HTR-8/SVneo (cell line): ENCODE results near the gene TRPC6.
A peak's percentile ranks its signal among the peaks of the same experiment; 100 is the strongest.

ENCODE experiments used
- DNase-seq: peaks from one replicate; pipeline ENCODE4 v3.0.0; 2011; ENCODE audit warnings: low spot score, mixed read lengths; ENCODE audit not compliant: insufficient read length
- FAIRE-seq: peaks from 2 replicates; lab custom pipeline; 2011; peaks lifted over from hg19 to GRCh38; lab: Jason Lieb, UNC

The TRPC6 gene

DNA sequence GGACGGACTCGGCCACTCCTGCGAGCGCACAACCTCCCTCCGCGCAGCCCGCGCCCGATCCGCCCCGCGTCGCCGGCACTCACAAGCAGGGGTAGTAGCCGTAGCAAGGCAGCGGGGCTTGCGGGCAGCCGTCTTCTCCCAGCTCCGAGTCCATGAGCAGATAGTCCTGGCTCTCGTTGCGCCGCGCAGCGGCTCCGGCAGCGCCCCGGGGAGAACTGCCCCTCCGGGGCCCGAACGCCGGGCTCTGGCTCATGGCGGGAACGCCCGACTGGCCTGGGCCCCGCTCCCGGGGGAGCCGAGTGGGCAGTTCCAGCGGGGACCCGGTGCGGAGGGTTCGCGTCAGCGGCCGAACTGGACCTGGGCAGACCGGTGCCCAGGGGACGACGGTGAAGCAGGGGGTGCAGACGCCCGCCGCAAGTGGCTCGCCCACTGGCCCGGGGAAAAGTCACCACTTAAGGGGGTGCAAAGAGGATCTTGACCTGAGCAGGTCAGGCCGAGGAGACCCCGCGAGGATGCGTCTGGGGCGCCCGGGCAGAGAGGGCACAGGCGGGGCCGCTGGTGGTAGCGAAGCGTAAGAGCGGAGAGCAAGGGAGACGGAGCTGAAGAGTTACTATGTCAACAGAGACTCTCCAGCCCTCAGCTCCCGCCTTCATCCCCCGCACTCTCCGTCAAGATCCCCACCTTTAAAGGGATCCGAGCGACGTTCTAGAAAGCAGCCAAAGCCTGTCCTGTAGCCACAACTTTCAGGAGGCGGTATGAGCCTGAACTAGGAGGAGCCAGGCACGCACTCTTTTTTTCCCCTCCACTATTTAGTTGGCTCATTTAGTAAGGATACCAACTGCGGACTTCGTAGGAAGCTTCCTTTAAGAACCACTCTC is at the start of gene TRPC6:
Gene TRPC6 (minus strand): TSS at position 757 of the 878 bp plus-strand sequence. CDS start 504 bp downstream, at position 253.
- DNase-seq (peak; percentile 20), FAIRE-seq (peak; percentile 20)

DNA sequence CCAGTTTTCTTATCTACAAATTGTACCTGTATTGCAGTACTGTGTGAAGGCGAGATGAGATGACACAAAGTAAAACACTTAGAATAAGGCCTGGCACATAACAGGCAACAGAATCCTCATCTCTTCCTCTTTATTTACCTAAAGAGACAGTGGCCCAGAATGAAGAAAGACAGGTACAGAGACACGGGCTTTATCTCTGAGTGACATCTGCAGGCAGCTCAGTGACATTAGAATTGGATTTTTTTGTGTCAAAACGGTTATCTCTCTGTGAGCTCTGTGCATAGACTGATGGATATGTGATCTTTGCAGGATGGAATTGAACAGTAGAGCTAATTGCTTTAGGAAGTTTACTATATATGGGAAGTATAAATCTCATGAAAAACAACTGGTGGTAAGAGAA is 36.2 kb upstream of the TRPC6 start:
- DNase-seq (no peak), FAIRE-seq (no peak)

DNA sequence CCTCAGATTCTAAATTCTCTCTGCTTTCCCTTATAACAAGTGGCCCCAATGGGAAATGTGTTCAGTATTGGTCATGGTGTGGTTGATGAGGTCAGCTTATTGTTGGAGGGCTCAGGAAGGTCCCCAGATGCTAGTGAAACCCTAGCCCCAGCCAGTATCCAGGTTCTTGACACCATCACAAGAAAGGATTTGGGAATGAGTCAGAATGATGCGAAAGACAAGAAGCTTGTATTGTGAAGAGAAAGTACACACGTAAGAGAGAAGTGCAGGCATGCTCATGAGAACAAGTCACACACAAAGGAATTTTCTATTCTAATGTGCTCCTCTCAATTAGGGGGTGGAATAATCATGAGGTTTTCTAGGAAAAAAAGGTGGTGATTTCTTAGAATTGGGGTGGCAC is 34.9 kb upstream of the TRPC6 start:
- DNase-seq (peak; percentile 8), FAIRE-seq (peak; percentile 63)

DNA sequence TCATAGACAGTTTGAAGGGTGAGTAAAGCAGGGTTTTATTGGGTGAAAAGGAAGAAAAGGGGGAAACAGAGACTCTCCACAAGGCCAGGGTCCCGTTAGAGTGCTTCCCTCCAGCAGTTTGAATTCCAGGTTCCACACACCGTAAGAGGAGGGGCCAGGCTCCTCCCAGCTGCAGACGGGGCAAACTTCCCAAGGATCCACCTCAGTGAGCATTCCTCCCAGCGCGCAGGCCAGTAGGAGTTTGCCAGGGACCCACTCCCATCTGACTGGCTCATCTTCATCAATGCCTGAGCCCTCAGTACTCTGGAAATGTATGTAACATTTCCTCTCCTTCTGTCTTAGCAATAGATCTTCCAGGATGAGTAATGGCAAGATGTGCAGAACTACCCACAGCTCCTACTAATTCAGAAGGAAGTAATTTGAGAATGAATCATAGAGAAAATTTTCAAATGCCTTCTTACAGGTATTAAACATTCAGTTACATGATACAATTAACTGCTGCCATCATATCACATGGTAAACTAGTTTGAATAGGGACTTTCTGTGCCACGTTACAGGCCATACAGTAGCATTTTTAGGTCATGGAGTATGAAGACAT is 34.0 kb upstream of the TRPC6 start:
- FAIRE-seq (peak; percentile 57), DNase-seq (peak; percentile 19)

DNA sequence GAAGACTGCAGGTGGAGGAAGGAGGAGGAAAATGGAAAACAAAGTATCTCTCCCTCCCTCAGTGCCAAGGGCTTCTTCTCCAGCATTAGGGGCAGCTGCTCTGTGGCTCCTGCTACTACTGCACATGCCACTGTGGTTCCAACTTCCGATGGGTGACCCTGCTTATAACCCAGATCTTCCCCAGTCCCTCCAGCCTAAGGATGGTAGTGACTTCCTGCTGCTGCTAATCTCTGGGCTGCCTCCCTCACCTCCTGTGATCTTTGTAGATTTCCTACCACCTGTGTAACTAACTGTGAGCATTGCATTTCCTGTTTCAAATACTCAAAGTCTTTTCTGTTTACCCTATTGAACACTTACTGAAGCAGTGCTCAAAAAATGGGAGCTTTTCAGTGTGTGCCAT is 28.7 kb upstream of the TRPC6 start:
- FAIRE-seq (peak; percentile 28), DNase-seq (no peak)

DNA sequence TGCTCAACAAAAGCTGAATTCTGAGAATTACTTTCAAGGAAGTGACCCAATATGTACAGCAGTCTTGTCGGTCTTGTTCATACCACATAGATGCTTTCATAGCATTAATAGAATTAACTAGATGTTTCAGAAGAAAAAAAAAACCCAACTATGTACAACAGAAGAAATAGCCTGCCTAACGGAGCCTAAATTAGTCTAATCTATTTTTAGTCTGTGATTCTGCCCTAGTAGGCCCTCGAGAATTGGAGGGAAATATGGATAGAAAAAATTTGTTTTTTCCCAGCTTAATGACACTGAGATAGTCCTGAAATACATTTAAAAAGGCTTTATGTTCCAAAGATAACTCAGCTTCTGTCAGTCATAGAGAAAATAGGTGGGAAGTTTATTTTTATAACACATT is 17.1 kb upstream of the TRPC6 start:
- DNase-seq (no peak), FAIRE-seq (no peak)

DNA sequence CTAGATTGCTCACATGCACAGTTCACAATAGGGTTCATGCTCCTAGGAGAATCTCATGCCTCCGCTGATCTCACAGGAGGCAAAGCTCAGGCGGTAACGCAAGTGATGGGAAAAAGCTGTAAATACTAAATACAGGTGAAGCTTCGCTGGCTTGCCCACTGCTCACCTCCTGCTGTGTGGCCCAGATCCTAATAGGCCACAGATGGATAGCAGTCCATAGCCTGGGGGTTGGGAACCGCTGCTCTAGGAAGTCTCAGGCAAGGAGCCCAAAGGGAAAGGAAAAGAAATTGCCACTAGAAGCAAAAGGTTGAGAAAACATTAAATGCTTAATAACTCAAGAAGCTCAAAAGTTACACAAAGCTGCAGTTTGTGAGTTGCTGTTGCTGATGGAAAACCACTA is 3.2 kb upstream of the TRPC6 start:
- FAIRE-seq, result no peak
- no peak for DNase-seq

DNA sequence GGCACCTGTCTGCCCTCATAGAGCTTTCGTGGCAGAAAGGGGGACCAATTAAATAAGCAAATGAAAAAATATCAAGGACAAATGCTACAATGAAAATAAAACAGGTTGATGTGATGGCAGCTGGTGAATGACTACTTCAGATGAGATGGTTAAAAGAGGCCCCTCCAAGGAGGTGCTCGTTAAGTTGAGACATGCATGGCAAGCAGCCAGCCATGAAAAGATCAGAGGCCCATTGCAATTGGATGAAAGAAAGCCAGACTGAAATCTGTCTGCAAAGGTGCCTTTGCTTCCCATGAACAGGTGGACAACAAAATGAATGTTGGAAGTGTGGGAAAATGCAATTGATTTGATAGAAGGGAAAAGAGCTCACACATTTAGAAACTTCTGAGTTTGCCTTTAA is 848 bp upstream of the TRPC6 start:
- FAIRE-seq, result peak; percentile 26

DNA sequence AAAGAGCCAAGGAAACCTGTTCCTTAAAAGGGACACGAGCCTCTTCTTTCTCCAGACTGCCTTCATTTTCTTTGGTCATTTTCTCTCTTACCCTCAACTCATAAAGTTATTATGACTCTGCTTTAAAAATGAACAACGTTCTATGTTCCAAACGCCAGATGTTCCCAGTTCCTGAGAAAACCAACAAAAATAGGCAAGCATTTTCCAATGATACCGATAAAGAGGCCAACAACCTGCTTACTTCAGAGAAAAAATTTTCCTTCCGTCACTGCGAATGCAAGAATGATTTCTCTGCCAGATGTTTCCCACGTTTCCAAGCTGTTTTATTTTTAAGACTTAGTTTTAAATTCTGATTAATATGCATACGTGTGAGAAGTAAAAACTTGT is 315 bp upstream of the TRPC6 start:
- DNase-seq (no peak), FAIRE-seq (no peak)

More for the DNA sequence above, 848 bp upstream of the TRPC6 start:
- DNase-seq, result no peak

DNA sequence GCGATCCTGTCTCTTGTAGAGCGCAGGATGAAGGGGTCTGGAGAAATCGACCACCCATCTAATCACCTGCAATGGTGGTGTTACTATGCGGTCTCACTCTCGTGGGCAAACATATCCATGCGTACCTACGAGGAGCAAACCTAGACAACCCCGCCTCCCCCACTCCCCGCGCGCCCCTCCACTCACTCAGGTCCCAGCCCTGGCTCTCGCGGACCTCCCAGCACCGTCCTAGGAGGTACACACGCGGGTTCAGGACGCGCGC is 887 bp downstream of the TRPC6 start:
- FAIRE-seq (peak; percentile 82), DNase-seq (peak; percentile 5)

DNA sequence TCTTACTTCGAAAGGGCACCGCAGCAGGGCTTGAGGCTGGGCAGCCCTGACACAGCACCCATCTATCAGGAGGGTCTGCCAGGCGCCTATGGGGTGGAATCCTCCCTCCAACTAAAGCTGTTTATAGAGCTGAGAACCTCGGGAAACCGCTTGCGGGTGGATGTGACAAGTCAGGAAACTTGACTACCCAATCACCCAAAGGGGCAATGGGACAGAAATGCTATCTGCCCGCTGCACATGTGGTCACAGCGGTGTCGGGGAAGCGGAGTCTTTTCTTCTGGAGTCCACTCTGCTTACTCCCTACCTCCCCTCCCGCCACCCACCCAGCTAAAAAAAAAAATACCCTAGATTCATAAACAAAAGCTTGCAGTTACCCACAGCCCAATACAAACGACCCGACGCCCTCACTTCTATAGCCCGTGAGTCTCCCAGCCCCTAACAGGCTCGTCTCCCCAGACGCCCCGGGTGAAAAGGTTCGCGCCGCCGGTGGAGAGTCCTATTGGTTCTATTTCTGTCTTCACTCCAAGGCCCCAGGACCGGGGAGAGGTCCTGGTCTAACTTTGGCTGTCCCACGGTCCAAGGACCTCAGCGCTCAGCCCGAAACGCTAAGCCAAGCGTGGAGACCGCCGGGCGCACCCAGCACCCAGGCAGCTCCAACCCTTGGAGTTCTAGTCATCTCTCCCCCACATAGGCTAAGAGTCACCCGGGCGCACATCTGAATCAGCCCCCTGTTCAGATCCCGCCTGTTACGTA is 1.4 kb downstream of the TRPC6 start:
- FAIRE-seq, result no peak
- peak; percentile 9 for DNase-seq

DNA sequence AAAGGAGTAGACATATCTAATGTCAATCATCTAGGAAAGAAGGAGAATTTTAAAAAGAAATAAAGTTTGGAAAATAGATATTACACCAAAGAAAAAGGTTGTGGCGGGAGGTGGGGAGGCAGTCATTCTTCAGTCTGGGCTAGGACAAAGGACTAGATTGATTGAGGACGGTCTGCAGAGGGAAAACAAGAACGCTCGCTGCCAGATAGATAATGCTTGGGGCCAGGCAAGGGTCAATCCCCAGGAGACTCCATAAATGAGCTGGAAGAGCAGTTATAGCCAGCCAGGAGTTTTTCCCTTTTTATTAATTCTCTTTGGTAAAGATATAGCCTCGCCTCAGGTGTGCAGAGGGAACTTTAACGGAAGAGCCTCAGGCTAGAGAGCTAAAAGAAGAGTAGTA is 6.3 kb downstream of the TRPC6 start:
- DNase-seq, result no peak
- FAIRE-seq, result no peak

DNA sequence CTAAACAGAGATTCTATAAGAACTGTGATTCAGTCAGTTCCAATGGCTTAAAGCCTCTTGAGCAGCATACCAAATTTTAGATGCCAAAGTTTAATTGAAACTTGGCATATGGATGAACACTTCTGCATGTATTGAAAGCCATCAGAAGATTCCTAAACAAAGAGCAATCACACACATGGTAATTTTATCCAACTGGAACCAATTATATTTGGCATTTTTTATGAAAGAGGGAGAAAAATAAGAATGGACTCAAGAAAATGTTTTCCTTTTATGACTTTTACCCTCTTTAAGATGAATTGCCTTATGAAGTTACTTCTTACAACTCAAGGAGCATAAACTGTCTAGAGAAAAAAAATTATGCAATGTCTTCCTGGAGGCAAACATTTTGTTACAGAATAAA is 7.4 kb downstream of the TRPC6 start:
- no peak for DNase-seq
- no peak for FAIRE-seq

DNA sequence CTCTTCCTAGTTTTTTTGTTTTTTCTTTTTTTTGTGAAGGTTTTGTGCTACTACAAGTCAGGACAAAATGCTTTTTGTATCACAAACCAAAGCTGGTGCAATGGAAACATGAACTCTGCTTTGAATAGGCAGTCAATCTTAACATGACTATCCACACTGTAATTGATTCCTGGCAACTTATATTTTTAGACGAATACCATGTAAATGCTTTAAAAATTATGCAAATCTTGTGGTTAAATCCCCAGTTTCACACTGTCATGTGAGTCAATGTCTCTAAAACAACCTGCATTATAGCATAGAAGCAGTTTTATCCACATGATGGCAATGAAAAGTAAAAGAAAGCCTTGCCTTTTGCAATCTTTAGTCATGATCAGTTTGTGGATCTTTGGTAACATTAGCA is 8.9 kb downstream of the TRPC6 start:
- FAIRE-seq (no peak), DNase-seq (no peak)

DNA sequence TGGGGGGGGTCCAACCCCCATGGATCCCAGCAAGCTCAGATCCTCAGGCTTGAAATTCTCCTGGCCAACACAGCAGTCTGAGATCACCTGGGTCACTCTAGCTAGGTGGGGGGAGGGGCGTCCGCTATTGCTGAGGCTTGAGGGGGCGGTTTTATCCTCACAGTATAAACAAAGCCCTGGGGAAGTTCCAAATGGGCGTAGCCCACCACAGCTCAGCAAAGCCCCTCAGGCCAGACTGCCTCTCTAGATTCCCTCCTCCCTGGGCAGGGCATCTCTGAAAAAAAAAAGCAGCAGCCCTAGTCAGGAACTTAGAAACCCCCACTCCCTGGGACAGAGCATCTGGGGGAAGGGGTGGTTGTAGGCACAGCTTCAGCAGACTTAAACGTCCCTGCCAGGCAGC is 16.7 kb downstream of the TRPC6 start:
- no peak for DNase-seq
- no peak for FAIRE-seq

DNA sequence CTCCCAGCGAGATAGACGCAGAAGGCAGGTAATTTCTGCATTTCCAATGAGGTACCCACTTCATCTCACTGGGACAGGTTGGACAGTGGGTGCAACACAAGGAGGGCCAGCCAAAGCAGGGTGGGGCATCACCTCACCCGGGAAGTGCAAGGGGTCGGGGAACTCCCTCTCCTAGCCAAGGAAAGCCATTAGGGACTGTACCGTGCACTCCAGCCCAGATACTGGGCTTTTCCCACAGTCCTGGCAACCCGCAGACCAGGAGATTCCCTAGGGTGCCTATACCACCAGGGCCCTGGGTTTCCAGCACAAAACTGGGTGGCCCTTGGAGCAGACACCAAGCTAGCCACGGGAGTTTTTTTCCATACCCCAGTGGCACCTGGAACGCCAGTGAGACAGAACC is 17.2 kb downstream of the TRPC6 start:
- DNase-seq (no peak), FAIRE-seq (no peak)

DNA sequence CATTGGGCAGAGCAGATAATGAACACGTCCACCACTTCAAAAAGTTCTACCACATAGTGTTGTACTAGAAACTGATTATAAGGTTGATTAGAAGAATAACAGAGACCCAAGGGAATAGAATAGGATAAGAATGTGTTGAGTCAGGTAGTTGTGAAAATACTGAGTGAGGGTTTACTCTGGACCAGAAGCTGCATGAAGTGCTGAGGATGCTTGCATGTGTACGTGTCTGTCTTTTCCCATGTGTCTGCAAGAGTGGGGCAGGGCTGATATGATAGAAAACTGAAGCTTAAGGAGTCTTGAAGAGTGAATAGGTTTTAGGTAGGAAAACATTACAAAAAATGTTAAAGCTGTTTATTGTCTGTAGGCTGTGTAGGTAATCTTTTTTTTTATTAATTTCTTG is 20.6 kb downstream of the TRPC6 start:
- FAIRE-seq, result peak; percentile 68
- DNase-seq, result no peak

DNA sequence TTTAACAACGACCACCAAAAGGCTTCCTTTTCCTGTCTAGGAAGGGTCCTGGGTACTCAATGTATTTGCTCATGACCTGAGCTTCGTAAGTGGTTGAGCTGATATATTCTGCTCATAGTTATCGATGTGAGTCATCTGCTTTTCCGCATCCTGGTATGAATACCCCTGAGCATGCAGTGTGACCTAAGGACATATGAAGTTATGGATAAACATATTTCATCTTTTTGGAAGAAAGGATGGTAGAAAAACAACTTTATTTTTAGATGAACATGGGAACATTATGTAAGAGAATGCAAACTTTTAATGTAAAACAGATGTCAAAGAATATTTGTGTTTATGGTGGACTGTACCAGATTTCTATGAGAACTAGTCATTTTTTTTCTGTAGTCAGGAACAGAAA is 28.4 kb downstream of the TRPC6 start:
- FAIRE-seq (peak; percentile 51), DNase-seq (no peak)

DNA sequence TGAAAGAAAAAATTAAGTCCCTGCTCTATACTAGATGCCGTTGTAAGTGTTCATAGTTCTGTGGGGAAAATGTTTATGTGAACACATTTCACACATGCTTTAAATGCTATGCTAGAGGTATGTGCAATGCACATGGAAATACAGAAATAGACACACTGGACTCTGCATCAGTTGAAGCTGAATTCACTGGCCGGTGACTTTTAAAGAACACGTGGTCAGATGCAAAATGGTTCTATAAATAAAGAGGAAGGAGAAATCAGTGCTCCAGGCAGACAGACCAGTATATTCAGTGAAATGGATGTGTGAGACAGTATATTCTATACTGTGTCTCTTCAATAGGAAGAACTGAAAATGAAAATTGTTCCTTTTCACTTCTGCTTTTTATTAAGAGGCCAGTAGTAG is 29.9 kb downstream of the TRPC6 start:
- DNase-seq (no peak), FAIRE-seq (peak; percentile 46)

DNA sequence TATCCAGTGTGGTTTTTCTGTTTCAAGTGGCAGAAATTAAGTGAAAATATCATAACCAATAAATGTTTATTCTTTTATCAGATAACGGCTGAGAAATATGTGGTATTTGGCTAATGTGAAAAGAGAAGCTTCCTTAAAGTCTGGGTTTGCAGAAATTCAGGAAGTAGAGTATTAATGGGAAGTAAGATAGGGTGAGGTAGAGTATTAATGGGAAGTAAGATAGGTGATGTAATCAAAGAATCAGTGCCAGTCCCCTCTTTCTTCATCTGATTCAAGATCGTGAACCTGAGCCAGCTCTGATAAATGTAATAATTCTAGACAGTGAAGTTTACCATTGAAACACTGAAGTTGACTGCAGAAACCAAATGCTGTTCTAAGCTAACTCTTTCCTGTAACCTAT is 30.9 kb downstream of the TRPC6 start:
- DNase-seq (no peak), FAIRE-seq (no peak)

DNA sequence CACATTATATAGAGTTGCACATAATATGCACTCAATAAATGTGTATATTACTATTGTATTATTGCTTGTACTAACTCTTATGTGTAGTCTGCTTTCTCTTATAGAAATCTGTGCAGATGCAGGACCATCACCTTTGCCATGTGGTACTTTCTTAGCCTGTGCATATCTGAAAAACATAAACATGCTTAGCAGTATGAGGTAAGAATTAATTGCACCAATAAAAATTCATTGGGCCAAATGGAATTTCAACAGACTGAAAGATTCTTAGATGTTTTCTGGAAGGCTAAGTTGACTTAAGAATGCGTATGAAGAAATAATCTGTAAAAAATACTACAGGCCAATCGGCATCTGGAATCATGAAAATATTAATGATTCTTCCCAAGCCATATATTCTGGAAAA is 55.3 kb downstream of the TRPC6 start:
- FAIRE-seq, result no peak
- DNase-seq, result no peak
